GM12864 (cell line): ENCODE measurements around the gene TWIST1.

Experiments
- DNase-seq: peaks from one replicate; pipeline ENCODE4 v3.0.0-alpha.2; 2011; ENCODE audit warnings: low read depth
- H3K4me3 ChIP-seq: 2 replicates; pipeline ENCODE4 v1.5.1; 2011; ENCODE audit warnings: mild to moderate bottlenecking, low read depth, low read length, control low read depth
- CTCF ChIP-seq: IDR thresholded peaks from 2 replicates; pipeline ENCODE4 v1.5.1; 2011; ENCODE audit warnings: low read depth, mild to moderate bottlenecking, moderate library complexity, low read length, control low read depth, inconsistent platforms; ENCODE audit errors: missing control alignments

TWIST1 gene

GRCh38 chr7:19102884-19103283 is 14.6 kb downstream of the TWIST1 start:
- no peak for DNase-seq
- no peak for TF ChIP-seq CTCF
- H3K4me3 ChIP-seq = no peak overlapping the region

- no peak overlapping the region for H3K4me3 ChIP-seq
- DNase-seq = no peak
- no peak for TF ChIP-seq CTCF
Measured at GRCh38 chr7:19101909-19102308, 15.5 kb downstream of the TWIST1 start.

- no peak overlapping the region for H3K4me3 ChIP-seq
- TF ChIP-seq CTCF = no peak
- DNase-seq = no peak
Measured at GRCh38 chr7:19101472-19101871, 16.0 kb downstream of the TWIST1 start.

GRCh38 chr7:19099924-19100323 is 17.5 kb downstream of the TWIST1 start:
- no peak for DNase-seq
- H3K4me3 ChIP-seq = no peak overlapping the region
- no peak for TF ChIP-seq CTCF

GRCh38 chr7:19099194-19099593 is 18.2 kb downstream of the TWIST1 start:
- no peak for TF ChIP-seq CTCF
- no peak overlapping the region for H3K4me3 ChIP-seq
- no peak for DNase-seq

- no peak overlapping the region for H3K4me3 ChIP-seq
- no peak for TF ChIP-seq CTCF
- no peak for DNase-seq
Measured at GRCh38 chr7:19098510-19098909, 18.9 kb downstream of the TWIST1 start.

GRCh38 chr7:19097165-19098055 is 20.0 kb downstream of the TWIST1 start:
- no peak for TF ChIP-seq CTCF
- DNase-seq = no peak
- H3K4me3 ChIP-seq = no peak overlapping the region
